DMS53 treated with DMSO at 0.1 percent for 48 hours (cell line): Measurements from ENCODE around the gene GALNT17.

Source experiments
- DNase-seq: peaks from one replicate; lab custom pipeline; 2025; ENCODE audit not compliant: unreplicated experiment; lab: John Stamatoyannopoulos, UW

The GALNT17 gene

DNA sequence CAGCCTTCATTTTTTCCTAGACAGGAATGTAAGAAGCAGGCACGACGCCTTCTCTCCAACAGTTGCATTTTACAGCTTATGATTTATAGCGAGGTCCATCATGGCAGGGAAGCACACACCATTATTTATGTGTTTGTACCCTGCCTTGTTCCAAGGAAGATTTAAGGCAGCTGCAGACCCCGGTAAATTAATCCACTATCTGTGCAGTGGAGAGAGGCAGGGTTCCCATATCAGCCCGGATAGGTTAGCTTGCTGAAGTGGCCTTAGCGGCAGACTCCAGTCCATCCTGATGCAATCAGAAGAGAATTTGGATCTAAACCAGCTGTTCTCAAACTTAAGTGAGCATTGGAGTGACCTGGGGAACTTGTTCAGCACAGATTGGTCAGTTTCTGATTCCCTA is 359.4 kb downstream of the GALNT17 start:
- DNase-seq: no peak

DNA sequence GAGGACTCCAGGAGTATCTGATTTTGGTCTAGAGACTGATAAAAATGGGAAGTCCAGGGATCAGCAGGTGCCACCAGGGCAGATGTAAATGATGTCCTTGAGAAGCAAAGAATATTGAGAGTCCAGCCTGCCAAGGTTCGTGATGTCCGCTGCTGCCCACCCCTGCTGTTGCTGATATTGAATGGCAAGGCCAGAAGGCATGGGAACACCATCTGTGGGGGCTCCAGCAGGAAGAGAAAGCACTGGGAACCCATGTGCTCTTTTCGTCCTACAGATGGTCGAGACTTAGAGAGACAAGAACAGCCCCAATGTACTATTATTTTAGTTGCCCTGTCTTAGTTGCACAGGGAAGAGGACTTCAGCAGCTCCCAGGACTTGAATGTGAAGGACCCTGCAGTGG is 363.9 kb downstream of the GALNT17 start:
- DNase-seq: no peak

DNA sequence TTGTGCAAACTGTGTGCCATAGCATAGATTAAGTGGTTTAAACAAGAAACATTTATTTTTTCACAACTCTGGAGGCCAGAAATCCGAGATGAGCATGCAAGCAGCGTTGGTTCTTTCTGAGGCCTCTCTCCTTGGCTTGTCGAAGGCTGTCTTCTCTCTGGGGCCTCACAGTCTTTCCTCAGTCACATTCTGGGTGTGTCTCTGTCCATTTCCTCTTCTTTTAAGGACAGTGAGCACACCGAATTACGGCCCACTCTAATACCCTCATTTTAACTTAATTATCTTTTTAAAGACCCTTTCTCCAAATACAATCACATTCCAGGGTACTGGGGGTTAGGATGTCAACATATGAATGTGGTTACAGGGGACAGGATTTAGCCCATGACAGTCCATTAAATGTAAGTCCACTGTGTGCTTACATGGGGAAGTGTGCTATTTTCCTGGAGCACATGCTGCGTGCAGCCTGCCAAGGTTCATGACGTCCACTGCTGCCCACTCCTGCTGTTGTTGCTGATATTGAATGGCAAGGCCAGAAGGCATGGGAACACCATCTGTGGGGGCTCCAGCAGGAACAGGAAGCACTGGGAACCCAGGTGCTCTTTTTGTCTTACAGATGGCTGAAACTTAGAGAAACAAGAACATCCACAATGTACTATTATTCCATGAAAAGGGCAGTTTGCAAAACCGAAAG is 365.5 kb downstream of the GALNT17 start:
- DNase-seq: no peak

DNA sequence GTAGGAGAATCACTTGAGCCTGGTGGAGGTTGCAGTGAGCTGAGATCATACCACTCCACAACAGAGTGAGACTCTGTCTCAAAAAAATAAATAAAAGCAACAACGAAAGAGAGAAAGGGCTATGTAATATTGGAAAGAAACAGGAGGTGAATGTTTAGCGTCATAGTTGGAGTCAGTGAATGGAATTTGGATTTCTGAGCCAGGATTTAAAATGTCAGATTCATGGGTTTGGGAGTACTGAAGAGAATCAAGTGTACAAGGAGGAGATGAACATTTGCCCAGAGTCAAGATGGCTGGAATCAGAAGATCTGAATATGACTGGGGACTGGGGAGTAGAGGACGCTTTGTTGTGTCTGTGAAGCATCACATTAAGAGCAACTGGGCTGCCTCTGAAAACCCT is 366.4 kb downstream of the GALNT17 start:
- DNase-seq: no peak

DNA sequence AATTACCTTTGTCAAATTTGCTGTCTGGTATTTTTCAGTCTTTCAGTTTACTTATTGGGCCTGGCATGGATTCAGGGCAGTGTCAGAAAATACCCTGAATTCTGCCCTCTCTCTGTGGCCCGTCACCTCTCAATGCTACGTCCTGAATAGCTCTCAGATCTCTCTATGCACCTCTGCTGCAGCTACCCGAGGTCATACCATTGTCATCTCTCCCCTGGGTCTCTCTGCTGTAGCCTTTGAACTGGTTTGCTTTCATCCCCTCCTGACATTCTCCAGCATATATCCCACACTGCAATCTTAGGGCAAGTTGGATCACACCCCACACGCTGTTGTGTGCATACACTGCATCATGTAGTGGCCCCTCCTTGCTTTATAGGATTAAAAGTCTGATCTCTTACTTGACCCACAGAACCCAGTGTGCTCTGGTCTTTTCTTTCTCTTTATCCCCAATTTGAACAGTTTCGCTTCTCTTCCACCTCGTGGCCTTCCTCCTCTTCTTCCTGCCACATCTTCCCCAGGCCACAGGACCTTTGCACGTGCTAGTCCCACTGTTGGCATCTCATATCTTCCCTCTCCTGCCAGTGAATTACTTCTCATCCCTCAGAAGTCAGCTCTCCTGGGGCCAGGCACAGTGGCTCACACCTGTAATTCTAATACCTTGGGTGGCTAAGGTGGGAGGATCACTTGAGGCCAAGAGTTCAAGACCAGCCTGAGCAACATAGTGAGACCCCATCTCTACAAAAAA is 372.9 kb downstream of the GALNT17 start:
- no peak for DNase-seq

DNA sequence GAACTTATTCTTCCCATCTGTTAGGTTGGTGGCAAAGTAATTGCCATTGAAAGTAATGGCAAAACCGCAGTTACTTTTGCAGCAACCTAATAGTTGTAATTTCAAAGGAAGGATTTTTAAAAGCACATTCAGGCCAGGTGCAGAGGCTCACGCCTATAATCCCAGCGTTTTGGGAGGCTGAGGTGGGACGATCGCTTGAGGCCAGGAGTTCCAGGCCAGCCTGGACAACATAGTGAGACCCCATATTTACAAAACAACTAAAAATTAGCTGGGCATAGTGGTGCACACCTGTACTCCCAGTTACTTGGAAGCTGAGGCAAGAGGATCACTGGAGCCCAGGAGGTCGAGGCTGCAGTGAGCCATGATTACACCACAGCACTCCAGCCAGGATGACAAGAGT is 374.9 kb downstream of the GALNT17 start:
- DNase-seq: no peak

DNA sequence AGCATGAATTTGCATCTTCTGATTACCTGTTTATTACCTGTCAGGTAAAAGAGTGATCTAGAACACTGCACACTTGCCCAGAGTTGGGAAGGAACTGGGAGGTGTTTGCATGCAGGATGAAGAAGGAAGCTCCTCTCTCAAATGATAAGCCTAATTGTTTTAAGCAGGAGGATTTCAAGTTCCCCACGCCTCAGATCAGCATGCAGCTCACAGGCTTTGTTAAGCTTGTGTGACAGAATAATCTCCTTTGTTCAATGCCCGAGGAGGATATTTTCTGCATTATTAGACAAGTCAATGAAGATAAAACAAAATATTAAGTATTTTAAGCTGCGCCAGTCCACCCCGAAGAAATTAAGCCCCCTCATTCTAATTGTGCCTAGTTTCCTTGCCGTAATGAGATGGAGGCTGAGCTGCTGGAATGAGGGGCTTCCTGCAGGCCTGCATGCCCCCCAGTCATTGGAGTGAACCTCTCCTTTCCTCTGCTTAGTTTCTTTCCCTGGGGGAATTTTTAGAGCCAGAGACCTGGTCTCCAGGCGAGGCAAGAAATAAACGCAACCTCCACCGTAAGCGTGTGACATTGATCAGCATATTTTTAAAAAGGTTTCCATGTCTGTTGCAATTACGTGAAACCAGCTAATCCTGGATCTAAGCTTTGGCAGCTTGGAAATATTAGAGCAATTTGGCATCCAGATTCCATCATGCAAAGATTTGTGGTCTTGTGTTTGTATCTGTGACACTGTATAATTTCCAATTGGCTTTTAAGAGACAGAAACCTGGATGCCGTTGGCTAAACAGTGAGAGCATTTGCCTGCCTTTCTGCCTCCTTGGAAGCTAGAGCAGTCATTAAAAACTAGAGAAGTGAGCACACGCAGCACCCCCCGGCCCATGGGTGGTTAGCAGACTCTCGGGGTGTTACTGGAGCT is 376.0 kb downstream of the GALNT17 start:
- no peak for DNase-seq

DNA sequence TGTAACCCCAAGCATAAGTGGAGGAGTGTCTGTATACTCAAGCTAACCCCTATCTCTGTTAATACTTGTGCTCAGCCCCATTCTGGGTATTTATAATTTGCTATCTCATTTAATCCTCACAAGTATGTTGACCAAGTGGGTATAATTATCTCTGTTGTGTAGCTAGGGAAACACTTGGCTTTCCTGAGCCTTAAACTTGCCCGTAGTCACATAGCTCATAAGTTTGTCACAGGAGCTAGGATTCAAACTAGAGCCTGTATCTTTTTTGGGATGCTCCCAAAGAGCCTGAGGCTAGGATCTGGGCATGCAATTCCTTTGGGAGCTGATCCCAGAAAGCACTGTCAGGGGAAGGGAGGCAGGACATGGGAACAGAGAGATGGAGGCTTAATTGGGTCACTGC is 377.4 kb downstream of the GALNT17 start:
- no peak for DNase-seq

DNA sequence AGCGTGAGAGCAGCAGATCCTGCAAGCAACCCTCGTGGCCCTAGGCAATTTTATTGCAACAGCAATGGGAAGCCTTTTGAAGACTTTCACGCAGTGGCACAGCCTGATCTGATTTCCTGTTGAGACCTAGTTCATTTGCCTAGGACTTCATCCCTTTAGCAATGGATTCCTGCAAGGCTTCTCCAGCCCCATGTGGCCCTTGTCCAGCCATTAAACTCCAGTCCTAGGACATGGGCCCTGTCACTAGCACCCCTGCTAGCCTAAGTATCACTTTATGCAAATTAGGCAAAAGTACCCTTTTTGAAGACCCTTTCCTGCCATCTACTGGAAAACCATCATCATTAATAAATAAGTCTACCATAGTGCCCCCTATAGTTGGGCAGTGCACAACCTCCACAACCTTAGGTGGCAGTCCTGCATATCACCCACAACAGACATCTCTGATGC is 379.4 kb downstream of the GALNT17 start:
- DNase-seq: no peak

DNA sequence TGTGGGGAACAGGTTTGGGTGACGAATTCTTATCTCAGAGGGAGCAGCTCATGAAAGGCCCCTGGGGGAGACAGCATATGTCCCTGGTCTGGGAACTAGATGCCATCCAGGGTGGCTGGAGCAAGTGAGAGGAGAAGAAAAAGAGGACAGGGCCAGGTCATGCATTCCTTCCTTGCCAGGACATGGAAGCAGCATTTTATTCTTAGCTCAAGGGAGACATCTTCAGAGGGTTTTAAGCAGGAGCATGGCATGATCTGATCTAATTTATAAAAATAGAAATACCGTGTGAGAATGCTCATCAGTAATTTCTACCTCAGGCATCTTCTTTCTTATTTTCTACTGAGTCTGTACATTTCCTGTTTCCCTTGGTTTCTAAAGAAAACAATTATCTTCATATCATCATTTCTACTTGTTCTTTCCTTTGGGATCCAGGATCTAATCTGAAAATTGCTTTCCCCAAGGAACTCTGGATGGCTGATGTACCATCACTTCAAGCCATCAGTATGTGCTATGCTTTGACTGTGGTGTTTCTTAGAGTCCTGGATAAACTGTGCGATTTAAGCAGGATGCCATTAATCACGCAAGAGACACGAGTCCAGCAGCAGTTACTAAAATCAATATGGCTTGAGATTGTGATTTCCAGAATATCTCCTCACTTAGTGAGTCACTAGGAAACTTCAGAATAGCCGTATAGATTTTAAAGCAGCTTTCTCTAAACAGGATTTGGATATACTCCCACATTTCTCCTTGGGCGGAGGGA is 386.2 kb downstream of the GALNT17 start:
- DNase-seq: no peak

DNA sequence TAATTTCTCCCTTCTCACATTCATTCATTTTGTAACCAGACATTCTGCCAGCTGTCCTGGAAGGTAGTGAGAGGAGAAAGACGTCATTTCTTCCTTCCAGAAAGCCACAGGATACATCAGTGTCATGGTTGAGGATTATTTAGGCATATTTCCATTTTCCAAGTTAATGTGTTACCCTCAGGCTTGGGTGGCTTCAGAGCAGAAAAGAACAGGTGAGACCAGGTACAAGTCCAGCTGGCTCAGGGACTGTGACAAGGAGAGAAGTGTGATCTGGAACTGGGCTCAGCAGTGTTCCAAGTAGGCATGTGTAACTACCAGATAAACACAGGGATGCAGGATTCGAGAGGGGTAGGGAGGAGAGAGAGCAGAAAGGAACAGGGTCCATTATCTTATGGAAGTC is 386.9 kb downstream of the GALNT17 start:
- no peak for DNase-seq

DNA sequence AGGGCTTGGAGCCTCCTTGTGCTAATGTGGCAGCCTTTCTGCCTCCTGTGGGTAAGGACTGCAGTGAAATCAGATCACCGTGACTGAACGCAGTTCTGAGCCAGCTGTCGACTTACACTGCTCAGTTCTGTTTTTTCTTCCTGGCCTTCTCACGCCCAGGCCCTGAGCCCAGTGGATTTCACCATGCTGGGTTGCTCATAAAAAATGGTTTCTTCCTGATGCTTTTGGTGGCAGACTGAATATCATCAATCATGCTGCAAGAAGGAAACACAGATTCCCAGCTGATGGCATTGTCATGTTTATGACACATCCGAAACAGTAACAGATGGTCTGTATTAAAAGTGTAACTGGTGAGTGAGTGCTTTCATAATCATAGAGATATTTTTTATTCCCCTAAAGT is 389.6 kb downstream of the GALNT17 start:
- DNase-seq: no peak

DNA sequence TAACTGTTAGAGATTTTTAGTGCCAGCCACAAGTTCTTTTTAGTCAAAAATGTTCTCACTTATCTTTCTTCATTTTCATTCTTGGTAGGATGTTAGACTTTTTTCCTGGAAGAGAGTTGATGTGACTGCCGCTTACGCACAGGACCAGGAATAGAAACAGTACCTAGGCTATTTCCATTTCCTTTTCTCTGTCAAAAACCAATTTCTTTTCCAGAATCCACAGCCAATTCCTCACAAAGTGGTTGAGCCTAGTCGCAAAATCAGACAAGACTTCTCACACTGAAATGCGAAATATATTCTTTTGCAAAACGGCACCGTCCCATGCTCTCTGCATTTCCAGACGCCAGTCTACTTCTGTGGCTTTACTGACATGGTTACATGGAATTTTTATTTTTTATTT is 394.2 kb downstream of the GALNT17 start:
- DNase-seq: no peak

DNA sequence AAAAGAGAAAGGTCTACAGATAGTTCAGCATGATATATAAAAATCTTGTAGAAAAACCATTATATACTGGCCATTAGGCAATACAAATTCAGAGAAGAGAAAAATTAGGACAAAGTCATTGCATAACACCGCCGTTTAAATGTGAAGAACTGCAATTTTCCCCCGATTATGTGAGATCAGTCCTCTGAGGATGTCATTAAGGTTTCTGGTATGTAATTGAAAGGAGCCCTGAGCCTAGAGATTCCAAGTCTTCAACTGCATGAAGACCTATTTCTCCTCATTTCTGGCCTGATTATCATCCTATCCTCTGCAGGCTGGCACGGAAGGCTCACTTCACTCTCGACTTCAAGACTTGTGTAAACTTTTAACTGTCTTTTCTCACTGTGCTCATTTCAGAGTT is 395.3 kb downstream of the GALNT17 start:
- DNase-seq: no peak

DNA sequence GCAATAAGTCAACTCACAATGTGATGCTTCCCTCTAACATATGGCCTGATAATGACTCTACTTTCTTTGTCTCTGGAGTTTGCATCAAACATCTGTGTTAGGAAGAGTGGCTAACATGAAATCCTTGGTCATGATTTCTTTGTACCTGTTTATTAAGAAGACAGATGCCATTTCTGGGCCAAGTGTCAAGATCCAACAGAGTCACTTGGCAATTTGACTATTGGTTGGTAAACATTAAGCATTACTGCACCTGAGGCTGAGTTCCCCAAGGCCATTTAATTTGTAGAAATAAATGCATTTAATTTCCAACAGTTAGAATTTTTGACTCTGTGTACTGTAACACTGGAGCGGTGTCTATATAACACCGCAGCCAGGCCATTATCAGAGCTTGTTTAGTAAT is 403.7 kb downstream of the GALNT17 start:
- DNase-seq: no peak

DNA sequence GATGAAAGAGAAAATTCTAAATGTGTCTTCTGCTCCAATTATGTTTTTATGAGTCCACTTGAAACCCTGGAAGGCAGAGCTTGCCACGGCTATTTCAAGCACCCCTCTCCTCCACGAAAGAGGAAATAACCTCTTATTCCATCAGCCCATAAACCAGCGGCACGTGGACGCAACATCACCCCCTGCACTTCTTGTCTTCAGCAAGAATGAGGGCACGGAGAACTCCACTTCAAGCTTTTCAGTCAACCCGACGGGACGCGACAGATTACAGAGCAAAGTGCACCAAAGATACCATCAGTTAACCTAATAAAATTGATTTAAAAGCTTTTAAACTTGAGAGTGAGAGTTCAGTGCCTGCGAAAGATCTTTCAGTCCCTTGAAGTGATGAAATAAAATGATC is 406.3 kb downstream of the GALNT17 start:
- DNase-seq: no peak

DNA sequence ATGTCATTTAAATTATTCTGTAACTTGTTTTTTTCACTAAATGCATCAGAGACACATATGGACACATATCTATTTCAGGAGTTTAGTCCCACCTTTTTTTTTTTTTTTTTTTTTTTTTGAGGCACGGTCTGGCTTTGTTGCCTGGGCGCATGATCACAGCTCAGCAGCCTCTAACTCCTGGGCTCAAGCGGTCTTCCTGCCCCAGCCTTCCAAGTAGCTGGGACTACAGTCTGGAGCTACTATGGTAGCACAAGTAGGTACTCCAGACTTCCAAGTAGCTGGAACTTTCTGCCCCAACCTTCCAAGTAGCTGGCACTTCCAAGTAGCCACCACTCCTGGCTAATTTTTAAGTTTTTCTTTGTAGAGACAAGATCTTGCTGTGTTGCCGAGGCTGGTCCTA is 407.7 kb downstream of the GALNT17 start:
- no peak for DNase-seq

DNA sequence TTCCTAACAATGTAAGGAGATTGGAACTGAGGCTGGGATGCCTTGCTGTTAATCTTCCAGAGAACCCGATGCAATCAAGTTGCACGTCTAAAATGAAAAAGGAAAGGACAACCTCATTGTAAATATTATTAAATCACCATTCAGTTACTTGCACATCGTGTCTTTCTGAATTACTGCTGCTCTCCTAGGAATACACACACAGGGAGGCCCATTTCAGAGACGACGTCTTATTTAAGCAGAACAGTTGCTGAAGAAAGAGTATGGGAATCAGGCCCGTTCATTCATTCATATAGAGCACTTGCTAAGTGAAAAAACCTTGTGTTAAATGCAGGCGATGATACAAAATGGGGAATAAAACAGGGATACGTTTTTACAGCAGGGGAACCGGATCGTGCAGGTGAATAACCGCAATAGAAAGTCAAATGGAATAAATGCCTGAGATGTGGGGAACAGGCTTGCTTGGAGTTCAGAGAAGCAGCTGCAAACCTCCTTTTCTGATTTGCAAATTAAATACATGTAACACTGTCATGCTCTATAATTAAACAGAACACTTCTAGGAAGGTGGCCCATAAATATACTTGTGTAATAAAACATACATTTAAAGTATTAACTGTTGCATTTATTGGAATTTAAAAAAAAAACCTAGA is 409.9 kb downstream of the GALNT17 start:
- DNase-seq: no peak

DNA sequence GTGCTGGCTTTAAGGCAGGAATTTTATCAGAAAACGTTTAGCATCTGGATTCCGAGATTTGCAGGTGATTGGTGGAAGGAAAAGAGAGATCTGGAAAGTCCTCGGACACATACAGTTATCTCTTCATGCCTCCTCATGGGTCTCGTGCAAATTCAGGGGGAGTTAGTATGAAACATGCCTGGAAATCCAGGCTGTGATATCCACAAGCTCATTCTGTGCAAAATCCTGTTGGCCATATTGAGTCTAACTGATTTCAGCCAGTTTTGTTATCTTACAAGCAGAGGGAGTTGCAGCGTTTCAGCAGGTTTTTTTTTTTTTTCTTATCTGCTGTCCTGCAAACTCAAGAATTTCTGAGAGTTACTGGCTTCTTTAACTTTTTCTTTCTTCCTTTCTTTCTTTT is 411.5 kb downstream of the GALNT17 start:
- DNase-seq: no peak

DNA sequence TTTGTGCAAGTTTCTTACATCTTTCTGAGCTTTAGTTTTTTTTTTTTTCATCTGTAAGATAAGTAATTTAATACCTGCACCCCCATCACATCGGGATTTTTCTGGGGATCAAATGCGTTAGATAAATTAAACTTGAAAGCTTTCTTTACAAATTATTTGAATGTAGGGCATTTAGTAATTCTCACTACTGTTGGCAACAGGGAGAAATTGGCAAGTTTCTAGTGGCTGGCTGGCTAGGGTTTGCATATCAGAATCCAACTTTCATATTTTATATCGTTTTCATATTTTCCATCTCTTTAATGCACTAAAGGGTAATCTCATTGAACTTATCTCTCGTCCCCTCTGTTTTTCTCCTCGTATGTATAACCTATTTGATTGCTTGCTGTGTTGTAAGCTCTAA is 412.9 kb downstream of the GALNT17 start:
- DNase-seq: no peak

DNA sequence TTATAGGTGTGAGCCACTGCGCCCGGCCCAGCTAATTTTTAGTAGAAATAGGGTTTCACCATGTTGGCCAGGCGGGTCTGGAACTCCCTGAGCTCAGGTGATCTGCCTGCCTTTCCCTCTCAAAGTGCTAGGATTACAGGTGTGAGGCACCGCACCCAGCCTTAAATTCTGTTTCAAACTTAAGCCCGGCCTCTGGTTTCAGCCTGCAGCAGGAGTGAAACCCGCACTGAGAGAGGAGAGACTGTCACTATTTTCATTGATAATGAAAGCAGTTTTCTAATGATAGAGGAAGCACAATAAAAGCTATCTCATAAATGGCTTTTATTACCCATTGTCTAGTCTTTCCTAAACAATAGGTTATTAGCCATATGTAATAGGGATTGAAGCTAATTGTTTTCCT is 415.5 kb downstream of the GALNT17 start:
- DNase-seq: no peak
